ENCODE results near the gene PCDHGA8.
"Not testable (repeated sequence)": the region's sequence is repeated elsewhere in the genome, so short reads cannot be mapped to it uniquely, and the experiment has no call there.

The PCDHGA8 gene

GRCh38 chr5:141398608-141399007 lies 6.2 kb downstream of the PCDHGA8 start:
- peak overlapping the region; percentile 21 for H3K4me3 ChIP-seq (ENCODE audit: low read depth, low read length)
- DNase-seq (ENCODE audit: low read depth): no peak

GRCh38 chr5:141399555-141400258 lies 7.3 kb downstream of the PCDHGA8 start:
- H3K4me3 ChIP-seq (ENCODE audit: low read depth, low read length): no peak overlapping the region
- DNase-seq (ENCODE audit: low read depth): no peak

GRCh38 chr5:141402553-141403243 lies 10.3 kb downstream of the PCDHGA8 start, which contains the start of gene PCDHGA9:
Gene PCDHGA9, plus strand, starts transcription at chr5:141402778. Its CDS starts 175 bp downstream, at chr5:141402953.
- no peak for DNase-seq (ENCODE audit: low read depth)
- H3K4me3 ChIP-seq (ENCODE audit: low read depth, low read length): peak within 1 kb of the TSS; percentile 35

GRCh38 chr5:141403387-141403786 lies 11.0 kb downstream of the PCDHGA8 start:
- DNase-seq (ENCODE audit: low read depth): no peak
- peak overlapping the region; percentile 35 for H3K4me3 ChIP-seq (ENCODE audit: low read depth, low read length)

GRCh38 chr5:141407790-141408505 lies 15.5 kb downstream of the PCDHGA8 start, which contains the start of gene PCDHGB6:
Gene PCDHGB6, plus strand, starts transcription at chr5:141408021. Its CDS starts 182 bp downstream, at chr5:141408203.
- not testable (repeated sequence) for DNase-seq (ENCODE audit: low read depth)

GRCh38 chr5:141409598-141410306 lies 17.3 kb downstream of the PCDHGA8 start:
- no peak for DNase-seq (ENCODE audit: low read depth)
- H3K4me3 ChIP-seq (ENCODE audit: low read depth, low read length): no peak overlapping the region

More at GRCh38 chr5:141407790-141408505, 15.5 kb downstream of the PCDHGA8 start, which contains the start of gene PCDHGB6:
- H3K4me3 ChIP-seq (ENCODE audit: low read depth, low read length): peak within 1 kb of the TSS; percentile 34

GRCh38 chr5:141411575-141411974 lies 19.1 kb downstream of the PCDHGA8 start:
- no peak overlapping the region for H3K4me3 ChIP-seq (ENCODE audit: low read depth, low read length)
- no peak for DNase-seq (ENCODE audit: low read depth)

GRCh38 chr5:141412854-141413539 lies 20.6 kb downstream of the PCDHGA8 start, which contains the start of gene PCDHGA10:
Gene PCDHGA10, plus strand, starts transcription at chr5:141412987. Its CDS starts 189 bp downstream, at chr5:141413176.
- peak within 1 kb of the TSS; percentile 46 for H3K4me3 ChIP-seq (ENCODE audit: low read depth, low read length)
- no peak for DNase-seq (ENCODE audit: low read depth)

GRCh38 chr5:141413540-141414069 lies 21.2 kb downstream of the PCDHGA8 start:
- no peak for DNase-seq (ENCODE audit: low read depth)
- peak overlapping the region; percentile 46 for H3K4me3 ChIP-seq (ENCODE audit: low read depth, low read length)

GRCh38 chr5:141414548-141415274 lies 22.3 kb downstream of the PCDHGA8 start:
- not testable (repeated sequence) for DNase-seq (ENCODE audit: low read depth); H3K4me3 ChIP-seq (ENCODE audit: low read depth, low read length)

GRCh38 chr5:141415275-141415618 lies 22.8 kb downstream of the PCDHGA8 start:
- not testable (repeated sequence) for DNase-seq (ENCODE audit: low read depth); H3K4me3 ChIP-seq (ENCODE audit: low read depth, low read length)

- peak within 1 kb of the TSS; percentile 48 for H3K4me3 ChIP-seq (ENCODE audit: low read depth, low read length)
- DNase-seq (ENCODE audit: low read depth): peak; percentile 57
Measured at GRCh38 chr5:141417494-141418172, 25.2 kb downstream of the PCDHGA8 start, which contains the start of gene PCDHGB7. Gene PCDHGB7, plus strand, starts transcription at chr5:141417677. Its CDS starts 183 bp downstream, at chr5:141417860.

GRCh38 chr5:141419074-141419880 lies 26.8 kb downstream of the PCDHGA8 start:
- DNase-seq (ENCODE audit: low read depth): no peak
- H3K4me3 ChIP-seq (ENCODE audit: low read depth, low read length): no peak overlapping the region

- H3K4me3 ChIP-seq (ENCODE audit: low read depth, low read length): peak within 1 kb of the TSS; percentile 60
- DNase-seq (ENCODE audit: low read depth): peak; percentile 36
Measured at GRCh38 chr5:141420855-141421488, 28.5 kb downstream of the PCDHGA8 start, which contains the start of gene PCDHGA11. Gene PCDHGA11, plus strand, starts transcription at chr5:141421051. Its CDS starts 177 bp downstream, at chr5:141421228.

GRCh38 chr5:141421489-141421855 lies 29.0 kb downstream of the PCDHGA8 start:
- DNase-seq (ENCODE audit: low read depth): no peak
- H3K4me3 ChIP-seq (ENCODE audit: low read depth, low read length): peak overlapping the region; percentile 60

GRCh38 chr5:141422742-141423291 lies 30.4 kb downstream of the PCDHGA8 start:
- DNase-seq (ENCODE audit: low read depth): no peak
- no peak overlapping the region for H3K4me3 ChIP-seq (ENCODE audit: low read depth, low read length)
